Measurements from ENCODE around the gene IL20RA. TPM values are rescaled to one million over a fixed set of nuclear protein-coding genes. Genes with fewer than 3 reads are reported as not detected.

IL20RA gene
- polyA plus RNA-seq, 1 donor (not counting 4 experiments of a cell fraction or from before 2014, with no cell fraction given), result 1.5 TPM

GRCh38 chr6:137039010-137039409 is 5.8 kb downstream of the IL20RA start:
- no peaks in the 10 kb centered on the region for H3K27me3 ChIP-seq (ENCODE audit: control insufficient read depth, extremely low read depth, insufficient read depth, low read length)
- dilution Hi-C loops (cut with MboI; ENCODE audit: extremely low pct_ligation_motif_present, low sequenced_read_pairs), result no loop called here
- H3K9ac ChIP-seq (ENCODE audit: control insufficient read depth, extremely low read depth, insufficient read depth, low read length), result no peak overlapping the region
- FAIRE-seq, result no peak
- H3K4me1 ChIP-seq (ENCODE audit: control insufficient read depth, extremely low read depth, insufficient read depth, low read length), result peaks cover 17% of the 10 kb centered on the region
- no peaks in the 10 kb centered on the region for H3K36me3 ChIP-seq (ENCODE audit: control insufficient read depth in 2 of 2, extremely low read depth in 1 of 2, insufficient read depth in 2 of 2, low read length in 2 of 2)
- no peak for DNase-seq (ENCODE audit: low read depth, low spot score)
- TF ChIP-seq CTCF (optimal IDR thresholded peaks at IDR 0.05 in 1 of 3, IDR thresholded peaks at IDR 0.05 in 1 of 3, conservative IDR thresholded peaks at IDR 0.05 in 1 of 3; ENCODE audit: extremely low read depth in 1 of 3, insufficient read depth in 2 of 3, low read length in 3 of 3) (no peak), EZH2 (IDR thresholded peaks at IDR 0.05; ENCODE audit: low read length) (no peak)
- H3K9me1 ChIP-seq (ENCODE audit: control insufficient read depth, extremely low read depth, insufficient read depth, low read length), result no peaks in the 10 kb centered on the region
- H3K4me2 ChIP-seq (ENCODE audit: control insufficient read depth, extremely low read depth, insufficient read depth, low read depth, low read length), result no peak overlapping the region
- H4K20me1 ChIP-seq (ENCODE audit: control insufficient read depth, extremely low read depth, insufficient read depth, low read length), result no peaks in the 10 kb centered on the region
- H3K79me2 ChIP-seq (ENCODE audit: control insufficient read depth, insufficient read depth, low read length), result no peaks in the 10 kb centered on the region
- H3K27ac ChIP-seq (ENCODE audit: control insufficient read depth, insufficient read depth, low read length), result no peak overlapping the region
- H3K4me3 ChIP-seq (ENCODE audit: control insufficient read depth in 2 of 3, extremely low read depth in 1 of 3, insufficient read depth in 2 of 3, low read depth in 1 of 3, low read length in 3 of 3), result no peak overlapping the region
- no peak overlapping the region for H2AFZ ChIP-seq (ENCODE audit: control insufficient read depth, low read length)
- peaks cover 2% of the 10 kb centered on the region for H3K9me3 ChIP-seq (ENCODE audit: control insufficient read depth, low read depth, low read length)

- FAIRE-seq, result peak; percentile 92
Measured at GRCh38 chr6:137036566-137037300, 8.0 kb downstream of the IL20RA start.

More at GRCh38 chr6:137036566-137037300, 8.0 kb downstream of the IL20RA start:
- Histone ChIP-seq H3K27me3 (ENCODE audit: control insufficient read depth, extremely low read depth, insufficient read depth, low read length) (no peaks in the 10 kb centered on the region), H3K9me3 (ENCODE audit: control insufficient read depth, low read depth, low read length) (peaks cover 2% of the 10 kb centered on the region), H2AFZ (ENCODE audit: control insufficient read depth, low read length) (no peak overlapping the region), H3K4me2 (ENCODE audit: control insufficient read depth, extremely low read depth, insufficient read depth, low read depth, low read length) (peak overlapping the region; percentile 45), H3K9ac (ENCODE audit: control insufficient read depth, extremely low read depth, insufficient read depth, low read length) (no peak overlapping the region), H3K79me2 (ENCODE audit: control insufficient read depth, insufficient read depth, low read length) (no peaks in the 10 kb centered on the region), H3K27ac (ENCODE audit: control insufficient read depth, insufficient read depth, low read length) (no peak overlapping the region), H3K4me3 (ENCODE audit: control insufficient read depth in 2 of 3, extremely low read depth in 1 of 3, insufficient read depth in 2 of 3, low read depth in 1 of 3, low read length in 3 of 3) (no peak overlapping the region), H3K4me1 (ENCODE audit: control insufficient read depth, extremely low read depth, insufficient read depth, low read length) (peaks cover 17% of the 10 kb centered on the region), H3K9me1 (ENCODE audit: control insufficient read depth, extremely low read depth, insufficient read depth, low read length) (no peaks in the 10 kb centered on the region), H3K36me3 (ENCODE audit: control insufficient read depth in 2 of 2, extremely low read depth in 1 of 2, insufficient read depth in 2 of 2, low read length in 2 of 2) (no peaks in the 10 kb centered on the region), H4K20me1 (ENCODE audit: control insufficient read depth, extremely low read depth, insufficient read depth, low read length) (no peaks in the 10 kb centered on the region)
- no peak for DNase-seq (ENCODE audit: low read depth, low spot score)
- TF ChIP-seq CTCF (optimal IDR thresholded peaks at IDR 0.05 in 1 of 3, IDR thresholded peaks at IDR 0.05 in 1 of 3, conservative IDR thresholded peaks at IDR 0.05 in 1 of 3; ENCODE audit: extremely low read depth in 1 of 3, insufficient read depth in 2 of 3, low read length in 3 of 3), result no peak
- no peak for TF ChIP-seq EZH2 (IDR thresholded peaks at IDR 0.05; ENCODE audit: low read length)
- dilution Hi-C loops (cut with MboI; ENCODE audit: extremely low pct_ligation_motif_present, low sequenced_read_pairs), result no loop called here
